Fibroblast of lung (primary cell): ENCODE results near the gene TBC1D22B.

Experiments used
- EZH2 ChIP-seq: IDR thresholded peaks from 2 replicates; pipeline ENCODE4 v1.5.1; 2012; ENCODE audit warnings: low read length, control low read depth, mild to moderate bottlenecking; ENCODE audit errors: missing control alignments
- TF ChIP-seq, protein P1 (sequence below), 2 donors: IDR thresholded peaks in 1 of 2; conservative IDR thresholded peaks in 1 of 2; 1 replicate in 1 of 2; 2 replicates in 1 of 2; pipeline ENCODE4 v1.5.1; 2011 to 2012; ENCODE audit warnings: low read length in 2 of 2, control low read depth in 1 of 2, inconsistent platforms in 1 of 2, low read depth in 1 of 2, mild to moderate bottlenecking in 1 of 2

- TF ChIP-seq, protein P1, sequence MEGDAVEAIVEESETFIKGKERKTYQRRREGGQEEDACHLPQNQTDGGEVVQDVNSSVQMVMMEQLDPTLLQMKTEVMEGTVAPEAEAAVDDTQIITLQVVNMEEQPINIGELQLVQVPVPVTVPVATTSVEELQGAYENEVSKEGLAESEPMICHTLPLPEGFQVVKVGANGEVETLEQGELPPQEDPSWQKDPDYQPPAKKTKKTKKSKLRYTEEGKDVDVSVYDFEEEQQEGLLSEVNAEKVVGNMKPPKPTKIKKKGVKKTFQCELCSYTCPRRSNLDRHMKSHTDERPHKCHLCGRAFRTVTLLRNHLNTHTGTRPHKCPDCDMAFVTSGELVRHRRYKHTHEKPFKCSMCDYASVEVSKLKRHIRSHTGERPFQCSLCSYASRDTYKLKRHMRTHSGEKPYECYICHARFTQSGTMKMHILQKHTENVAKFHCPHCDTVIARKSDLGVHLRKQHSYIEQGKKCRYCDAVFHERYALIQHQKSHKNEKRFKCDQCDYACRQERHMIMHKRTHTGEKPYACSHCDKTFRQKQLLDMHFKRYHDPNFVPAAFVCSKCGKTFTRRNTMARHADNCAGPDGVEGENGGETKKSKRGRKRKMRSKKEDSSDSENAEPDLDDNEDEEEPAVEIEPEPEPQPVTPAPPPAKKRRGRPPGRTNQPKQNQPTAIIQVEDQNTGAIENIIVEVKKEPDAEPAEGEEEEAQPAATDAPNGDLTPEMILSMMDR (conservative IDR thresholded peaks at IDR 0.05 in 1 of 2, IDR thresholded peaks at IDR 0.05 in 1 of 2; ENCODE audit: low read depth in 1 of 2, low read length in 2 of 2) = no peak
- TF ChIP-seq EZH2 = no peak
Measured at GRCh38 chr6:37285861-37286311, 28.3 kb downstream of the TBC1D22B start.
